Retina (tissue), 1 donor: ENCODE data around the gene HHATL.

ENCODE experiments used
- DNase-seq: peaks from one replicate; pipeline ENCODE4 v3.0.0-alpha.2; 2016

The HHATL gene, protein sequence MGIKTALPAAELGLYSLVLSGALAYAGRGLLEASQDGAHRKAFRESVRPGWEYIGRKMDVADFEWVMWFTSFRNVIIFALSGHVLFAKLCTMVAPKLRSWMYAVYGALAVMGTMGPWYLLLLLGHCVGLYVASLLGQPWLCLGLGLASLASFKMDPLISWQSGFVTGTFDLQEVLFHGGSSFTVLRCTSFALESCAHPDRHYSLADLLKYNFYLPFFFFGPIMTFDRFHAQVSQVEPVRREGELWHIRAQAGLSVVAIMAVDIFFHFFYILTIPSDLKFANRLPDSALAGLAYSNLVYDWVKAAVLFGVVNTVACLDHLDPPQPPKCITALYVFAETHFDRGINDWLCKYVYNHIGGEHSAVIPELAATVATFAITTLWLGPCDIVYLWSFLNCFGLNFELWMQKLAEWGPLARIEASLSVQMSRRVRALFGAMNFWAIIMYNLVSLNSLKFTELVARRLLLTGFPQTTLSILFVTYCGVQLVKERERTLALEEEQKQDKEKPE

DNA sequence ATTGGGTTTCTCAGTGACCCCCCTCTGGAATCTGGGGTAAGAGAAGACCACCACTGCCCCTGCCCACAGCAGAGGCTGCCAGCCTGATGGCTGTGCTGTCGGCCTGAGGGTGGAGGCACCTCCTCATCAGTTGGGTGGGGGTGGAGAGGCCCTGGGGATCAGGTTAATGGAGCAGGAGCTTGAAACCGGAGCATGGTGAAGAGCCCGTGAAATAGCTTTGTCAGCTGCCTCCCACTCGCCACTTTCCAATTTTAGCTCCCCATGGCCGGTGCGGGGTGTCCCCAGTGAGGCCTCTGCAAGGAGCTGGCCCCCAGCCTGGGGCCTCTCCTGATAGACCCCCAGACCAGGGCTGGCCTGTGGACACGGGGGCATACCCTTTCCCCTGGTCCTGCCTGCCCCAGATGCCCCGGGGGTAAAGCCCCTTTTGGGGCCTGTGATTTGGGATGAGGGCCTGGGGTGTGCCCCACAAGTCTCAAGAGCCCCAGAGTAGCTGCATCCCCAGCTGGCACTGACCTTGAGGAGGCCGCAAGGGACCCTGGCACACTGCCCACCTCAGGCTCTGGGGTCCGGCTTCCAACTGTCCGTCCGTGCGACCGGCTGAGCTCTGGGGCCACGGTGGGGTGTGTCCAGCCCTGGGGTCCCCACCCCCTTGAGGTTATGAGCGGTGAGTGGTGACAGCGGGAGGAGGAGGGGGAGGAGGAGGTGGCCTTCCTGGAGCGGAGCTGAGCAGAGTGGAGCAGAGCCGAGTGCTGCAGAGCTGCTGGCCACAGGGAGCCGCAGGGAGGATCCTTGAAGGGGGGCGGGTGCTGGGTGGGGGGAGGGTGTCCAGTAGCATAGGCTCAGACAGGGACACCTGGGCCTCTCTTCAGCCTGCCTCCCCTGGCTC is at the start of gene HHATL:
HHATL (minus strand) TSS at position 733 of the 886 bp plus-strand sequence. CDS start 1,972 bp downstream, outside the sequence.
- DNase-seq: no peak

DNA sequence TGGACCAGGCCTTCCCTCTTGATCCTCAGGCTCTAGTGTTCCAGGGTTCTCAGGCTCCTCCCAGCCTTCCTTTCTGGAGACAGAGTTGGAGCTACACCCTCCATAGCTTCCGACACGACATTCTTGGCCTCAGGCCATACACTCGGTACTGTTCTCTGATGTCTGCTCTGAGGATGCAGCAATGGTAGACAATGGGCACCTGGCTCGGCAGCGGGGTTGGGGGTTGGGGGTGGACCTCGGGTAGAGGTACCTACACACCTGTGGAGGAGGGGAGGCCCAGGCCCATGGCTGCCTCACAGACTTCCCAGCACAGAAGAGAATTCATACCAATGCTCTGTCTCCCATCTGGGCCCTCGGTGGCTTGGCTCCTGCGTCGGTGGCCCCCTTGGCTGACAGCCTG is 49.0 kb upstream of the HHATL start:
- no peak for DNase-seq

DNA sequence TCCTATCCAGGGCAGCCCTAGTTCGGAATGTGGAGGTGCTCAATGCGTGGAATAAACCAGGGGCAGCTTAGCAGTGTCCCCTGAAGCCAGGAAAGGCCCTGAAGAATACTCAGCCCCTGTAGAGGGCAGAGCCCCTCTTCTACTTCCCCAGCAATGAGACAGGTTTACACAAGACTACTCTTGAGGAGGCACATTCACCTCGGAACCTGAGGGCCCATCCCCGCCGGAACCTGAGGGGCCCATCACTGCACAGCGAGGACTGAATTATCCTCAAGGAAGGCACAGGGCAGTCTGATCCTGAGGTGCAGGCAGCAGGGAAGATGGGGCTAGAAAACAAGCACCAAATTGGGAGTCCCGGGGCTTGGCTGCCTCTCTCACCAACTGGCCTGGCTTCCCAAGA is 48.2 kb upstream of the HHATL start:
- DNase-seq: no peak

DNA sequence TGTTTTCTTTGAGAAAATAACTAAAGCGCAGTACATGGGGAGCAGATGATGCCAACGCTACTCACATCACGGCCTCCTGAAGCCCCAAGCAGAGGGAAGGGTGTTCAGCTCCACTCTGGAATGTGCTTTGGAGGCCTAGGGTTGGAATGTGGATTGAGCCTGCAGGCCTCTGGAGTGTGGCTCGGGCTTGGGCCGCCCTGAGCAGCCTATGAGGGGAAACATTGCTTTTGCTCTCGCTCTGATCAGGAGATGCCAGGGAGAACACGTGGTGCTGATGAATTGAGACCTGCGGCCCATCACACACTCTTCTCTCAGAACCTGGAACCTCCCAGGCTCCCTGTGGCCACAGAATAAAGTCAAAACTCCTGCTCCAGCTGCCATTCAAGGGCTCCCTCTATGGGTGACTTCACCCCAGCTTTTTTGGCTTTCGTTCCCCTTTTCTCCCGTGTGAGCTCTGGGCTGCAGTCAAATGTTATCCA is 47.2 kb upstream of the HHATL start:
- DNase-seq: no peak

DNA sequence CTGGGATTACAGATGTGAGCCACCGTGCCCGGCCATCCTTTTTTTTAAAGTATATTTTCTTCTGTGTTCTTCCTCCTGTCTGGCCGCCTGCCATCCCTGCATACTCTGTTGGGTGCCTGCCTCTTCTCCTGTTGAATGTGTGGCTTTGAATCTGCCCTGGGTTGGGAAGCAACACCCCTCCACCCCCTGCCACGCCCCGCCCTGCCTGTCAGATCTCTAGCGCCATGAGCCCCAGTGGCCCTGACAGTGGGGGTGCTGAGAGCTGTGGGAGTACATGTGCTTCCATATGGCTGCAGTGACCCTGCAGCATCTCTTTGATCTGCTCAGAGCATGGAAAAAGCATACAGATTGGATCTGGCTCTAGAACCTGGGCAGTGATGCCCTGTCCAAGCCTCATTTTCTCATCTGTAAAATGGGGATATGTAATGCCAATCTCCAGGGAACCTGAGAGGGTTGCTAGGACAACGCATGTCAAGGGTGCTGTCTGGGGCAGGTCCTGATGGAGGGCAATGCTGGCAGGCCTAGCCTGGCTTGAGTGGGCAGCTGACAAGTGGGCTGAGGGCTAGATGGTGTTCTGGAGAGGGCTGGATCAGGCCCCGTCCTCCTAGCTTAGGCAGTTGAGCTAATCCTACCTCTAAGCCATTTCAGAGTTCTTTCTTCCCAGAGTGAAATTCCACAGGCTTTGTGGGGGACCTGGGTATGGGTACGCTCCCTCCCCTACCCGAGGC is 46.6 kb upstream of the HHATL start:
- DNase-seq: no peak

DNA sequence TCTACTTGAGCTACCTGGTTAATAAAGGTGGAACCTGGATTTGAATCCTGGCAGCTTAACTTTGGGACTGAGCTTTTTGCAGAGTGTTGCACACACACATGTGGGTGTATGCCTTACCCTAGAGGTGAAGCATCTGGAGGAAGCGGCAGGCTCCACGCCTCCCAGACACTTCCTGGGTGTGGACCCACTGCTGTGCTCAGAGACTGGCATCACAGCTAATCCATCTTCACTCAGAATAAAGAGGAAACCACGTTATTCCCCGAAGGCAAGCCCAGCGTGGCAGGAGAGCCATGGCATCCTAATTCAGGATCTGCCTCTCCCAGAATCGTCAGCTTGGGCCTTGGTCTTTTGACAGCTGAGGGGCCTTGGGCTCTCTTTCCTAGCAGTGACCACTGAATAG is 45.0 kb upstream of the HHATL start:
- DNase-seq: no peak

DNA sequence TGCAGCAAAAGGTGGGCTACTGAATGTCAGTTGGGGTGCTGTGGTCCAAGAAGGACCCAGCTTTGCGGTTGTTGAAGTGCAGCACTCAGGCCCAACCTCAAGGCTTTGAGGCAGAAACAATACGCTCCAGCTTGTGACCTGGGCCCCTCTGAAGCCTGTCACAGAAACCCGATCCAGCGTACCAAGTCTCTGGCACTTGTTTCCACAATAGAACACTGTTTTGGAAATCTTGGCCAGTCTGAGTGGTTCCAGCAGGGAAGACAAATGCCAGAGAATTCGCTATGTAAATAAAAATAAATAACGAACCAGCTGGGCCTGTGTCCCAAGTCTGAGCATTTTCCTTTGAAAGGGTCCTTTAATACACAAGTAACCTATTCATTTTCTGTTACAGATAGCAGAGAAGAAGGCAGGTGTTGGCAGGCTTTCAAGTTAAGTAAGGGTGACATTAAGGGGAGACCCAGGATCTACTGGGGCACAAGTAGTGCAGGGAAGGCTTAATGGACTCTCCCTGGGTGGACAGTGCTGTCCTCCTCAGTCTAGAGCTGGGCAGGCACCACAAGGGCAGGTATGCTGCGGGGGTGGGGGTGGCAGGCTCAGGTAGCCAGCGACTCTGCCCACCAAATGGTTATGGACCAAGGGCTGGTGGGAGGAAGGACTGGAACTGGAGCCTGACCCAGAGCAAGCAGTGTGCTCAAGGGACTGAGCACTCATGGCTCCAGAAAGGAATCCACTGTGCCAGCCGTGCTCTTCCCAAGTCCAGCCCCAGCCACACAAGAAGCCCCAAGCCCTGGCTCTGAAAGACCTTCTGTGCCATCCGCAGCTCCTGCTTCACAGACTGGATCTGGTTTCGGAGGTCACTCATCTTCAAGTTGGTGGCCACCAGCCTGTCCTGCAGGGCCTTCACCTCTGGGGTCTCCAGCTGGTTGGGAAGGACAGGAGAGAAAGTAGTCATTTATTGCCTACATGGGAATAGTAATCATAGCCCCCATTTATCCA is 44.2 kb upstream of the HHATL start:
- DNase-seq: no peak

DNA sequence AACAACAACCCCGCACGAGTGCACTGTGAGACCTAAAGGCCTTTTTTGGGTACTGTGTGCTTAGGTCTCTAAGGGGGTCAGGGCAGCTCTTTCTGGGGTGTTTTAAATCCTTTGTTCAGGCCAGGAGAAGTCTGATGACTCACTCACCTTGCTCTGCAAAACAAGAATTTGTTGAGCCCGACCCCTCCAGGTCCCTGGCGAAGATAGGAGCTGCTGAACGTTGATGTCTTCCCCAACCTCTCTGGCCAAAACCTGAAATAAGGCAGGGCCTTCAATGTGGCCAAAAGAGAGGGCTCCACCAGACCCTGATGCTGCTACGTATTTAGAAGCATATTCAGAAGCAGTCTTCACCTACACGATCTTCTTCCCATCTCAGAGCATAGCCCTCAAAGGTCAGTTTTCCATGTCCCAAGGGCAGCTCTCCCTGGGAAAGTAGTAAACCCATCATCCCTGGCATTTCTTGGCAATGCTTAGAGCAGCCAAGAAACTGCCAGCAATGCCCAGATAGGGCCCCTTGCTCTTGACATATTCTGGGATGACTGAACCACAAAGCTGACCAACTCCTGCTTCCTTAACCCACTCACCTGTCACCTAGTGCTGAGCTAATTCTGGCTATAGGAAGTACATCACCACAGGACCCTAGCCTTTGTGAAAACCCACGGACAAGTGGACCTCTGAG is 43.3 kb upstream of the HHATL start:
- no peak for DNase-seq

DNA sequence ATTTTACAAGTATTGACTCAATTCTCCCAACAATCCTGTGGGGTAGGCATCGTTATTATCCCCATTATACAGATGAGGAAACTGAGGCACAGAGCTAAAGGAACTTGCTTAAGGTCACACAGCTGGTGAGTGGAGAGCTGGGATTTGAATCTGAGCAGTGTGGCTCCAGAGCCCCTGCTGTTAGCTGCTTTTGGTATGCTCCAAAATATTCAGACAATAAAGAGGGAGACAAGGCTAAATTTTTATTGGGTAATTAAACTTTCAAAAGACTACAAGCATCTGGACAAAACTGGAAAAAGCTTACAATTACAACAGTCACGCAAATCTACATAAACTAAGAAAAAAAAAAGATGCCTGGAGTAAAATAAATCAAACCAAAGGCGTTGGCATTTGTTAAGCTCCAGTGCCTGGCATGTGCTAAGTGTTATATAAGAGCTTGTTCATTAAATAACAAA is 42.7 kb upstream of the HHATL start:
- no peak for DNase-seq

DNA sequence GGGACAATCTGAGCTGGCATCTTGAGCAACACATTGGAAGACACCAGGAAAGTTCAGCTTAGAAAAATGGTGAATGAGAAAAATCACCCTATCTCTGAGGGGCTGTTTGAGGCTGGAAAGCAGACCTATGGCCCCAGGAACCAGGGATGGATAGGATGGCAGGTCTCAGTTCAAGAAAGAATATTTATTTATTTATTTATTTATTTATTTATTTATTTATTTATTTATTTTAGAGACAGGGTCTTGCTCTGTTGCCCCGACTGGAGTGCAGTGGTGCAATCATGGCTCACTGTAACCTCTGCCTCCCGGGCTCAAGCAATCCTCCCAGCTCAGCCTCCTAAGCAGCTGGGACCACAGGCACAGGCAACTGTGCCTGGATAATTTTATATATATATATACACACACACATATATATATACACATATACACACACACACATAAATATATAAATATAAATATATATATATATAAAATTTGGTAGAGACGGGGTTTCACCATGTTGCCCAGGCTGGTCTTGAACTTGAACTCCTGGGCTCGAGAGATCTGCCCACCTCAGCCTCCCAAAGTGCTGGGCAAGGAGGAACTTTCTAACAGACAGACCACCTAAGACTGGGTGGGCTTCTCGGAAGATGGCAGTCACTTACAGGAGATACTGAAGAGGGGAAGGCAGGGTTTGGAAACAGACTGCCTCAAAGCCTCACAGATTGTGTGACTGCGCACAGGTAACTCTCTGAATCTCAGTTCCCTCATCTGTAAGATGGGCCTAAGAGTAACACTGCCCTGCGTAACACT is 40.8 kb upstream of the HHATL start:
- DNase-seq: no peak

DNA sequence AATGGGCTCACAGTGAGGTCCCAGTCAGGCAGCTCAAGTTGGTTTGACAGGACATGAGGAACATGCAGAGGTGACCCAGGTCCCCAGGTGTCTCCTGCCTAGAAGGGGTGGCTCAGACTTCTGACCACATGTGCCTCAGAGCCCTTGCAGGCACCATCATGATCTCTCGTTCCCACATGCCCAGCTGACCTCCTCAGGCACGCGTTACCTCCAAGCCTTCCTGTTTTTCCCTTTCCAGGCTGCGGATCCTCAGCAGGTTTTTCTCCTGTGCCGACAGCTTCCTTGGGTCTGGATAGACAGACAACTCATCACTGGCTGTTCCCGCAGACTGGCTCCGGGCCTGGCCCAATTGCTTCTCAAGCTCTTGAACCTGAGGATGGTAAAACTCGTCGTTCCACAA is 40.1 kb upstream of the HHATL start:
- no peak for DNase-seq

DNA sequence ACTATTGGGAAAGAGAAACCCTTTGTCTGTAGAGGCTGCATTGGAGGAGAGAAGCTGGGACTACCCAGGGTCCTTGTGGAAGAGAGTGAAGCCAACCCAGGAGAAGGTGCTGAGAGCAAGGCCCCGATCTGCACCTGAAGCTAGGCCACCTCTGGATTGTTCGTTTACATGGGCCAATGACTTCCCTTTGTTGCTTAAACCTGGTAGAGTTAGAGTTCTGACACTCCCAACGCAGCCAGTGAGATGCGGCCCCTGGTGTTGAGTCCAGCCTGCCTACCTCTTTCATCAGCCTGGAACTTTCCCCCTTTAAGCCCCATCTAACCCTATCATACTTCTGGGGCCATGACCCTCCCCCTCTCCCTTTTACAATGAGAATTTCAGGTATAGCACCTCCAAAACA is 39.7 kb upstream of the HHATL start:
- DNase-seq: no peak

DNA sequence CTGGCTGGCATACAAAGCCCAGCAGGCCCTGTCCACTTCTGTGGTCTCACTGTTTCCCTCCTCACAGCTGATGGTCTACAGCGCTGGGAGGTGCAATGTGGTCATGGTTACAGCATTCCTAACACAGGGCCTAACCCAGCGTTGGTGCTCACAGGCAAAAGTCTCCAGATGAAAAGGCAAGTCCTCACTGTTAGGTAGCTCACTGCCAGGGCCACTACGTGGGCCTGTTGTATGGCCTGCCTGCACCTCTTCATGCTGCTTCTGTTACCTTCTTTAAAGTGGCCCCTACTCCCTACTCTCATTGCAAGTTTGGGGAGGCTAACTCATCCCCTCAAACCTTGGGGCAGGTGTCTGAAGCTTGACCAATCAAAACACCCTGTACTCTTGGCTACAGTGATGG is 39.2 kb upstream of the HHATL start:
- DNase-seq: no peak

DNA sequence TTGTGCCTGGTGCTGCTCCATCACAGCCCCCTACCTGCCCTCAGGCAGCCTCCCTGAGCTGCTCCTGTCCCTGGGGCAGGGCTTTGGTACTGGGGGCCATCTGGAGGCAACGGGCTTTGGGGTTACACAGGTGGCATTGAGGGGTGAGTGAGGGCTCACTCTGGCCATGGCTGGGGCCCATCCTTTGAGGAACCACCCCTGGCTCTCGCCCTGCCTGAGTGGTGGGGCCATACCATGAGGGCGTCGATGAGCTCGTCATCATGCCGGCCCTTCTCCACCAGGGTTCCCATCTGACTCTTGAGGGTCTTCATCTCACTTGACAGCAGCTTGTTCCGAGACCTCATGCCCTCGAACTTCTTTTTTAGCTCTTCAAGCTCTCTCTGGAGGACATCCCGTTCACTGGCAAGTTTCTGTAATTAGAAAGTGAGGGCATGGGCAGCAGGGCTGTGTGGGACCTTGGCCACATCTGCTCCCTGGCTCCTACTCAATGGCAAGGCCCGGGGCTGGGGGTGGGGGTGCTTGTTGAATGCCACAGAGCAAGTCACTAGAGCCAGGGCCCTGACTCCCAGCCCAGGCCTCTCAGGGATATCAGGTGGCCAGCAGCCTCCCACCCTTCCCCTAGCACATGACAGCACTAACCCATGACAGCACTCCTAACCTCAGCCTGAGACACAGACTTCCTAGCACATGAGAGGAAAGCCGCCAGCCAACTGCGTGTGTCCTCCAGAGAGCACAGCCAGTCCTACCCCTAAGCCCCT is 37.0 kb upstream of the HHATL start:
- DNase-seq: no peak

DNA sequence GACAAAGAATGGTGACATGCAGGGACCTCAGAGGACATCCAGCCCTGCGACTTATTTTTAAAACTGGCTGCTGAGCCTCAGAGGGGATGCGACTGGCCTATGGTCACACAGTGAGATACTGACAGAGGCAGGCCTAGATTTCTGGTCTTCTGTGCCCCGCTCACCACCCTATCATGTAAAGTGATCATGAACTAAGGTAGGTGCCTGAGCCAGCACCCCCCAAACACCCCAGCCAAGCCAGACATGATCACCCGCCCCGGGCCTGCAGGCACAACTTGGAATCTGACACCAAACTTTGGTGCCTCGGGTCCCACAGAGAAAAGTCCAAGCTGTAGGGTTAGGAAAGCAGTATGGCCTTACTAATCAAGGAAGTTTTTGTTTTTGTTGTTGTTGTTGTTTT is 33.9 kb upstream of the HHATL start:
- DNase-seq: no peak

DNA sequence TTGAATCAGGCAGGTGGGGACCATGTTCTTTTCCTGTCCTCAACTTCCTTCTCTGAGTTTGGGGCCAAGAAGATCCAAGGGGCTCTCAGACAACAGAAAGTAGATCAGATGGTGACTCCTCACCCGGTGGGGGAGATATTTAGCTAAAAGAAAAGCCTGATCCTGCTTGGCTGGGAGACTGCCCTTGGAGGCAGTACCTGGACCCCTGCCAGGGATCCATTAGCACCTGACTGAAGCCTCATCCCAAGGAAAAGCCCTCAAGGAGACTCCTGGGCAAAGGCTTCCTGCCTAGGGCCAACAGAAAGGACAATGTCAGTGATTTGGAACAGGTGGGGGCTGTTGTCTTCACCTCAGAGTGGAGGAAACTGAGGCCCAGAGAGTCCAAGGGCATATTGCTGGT is 33.5 kb upstream of the HHATL start:
- DNase-seq: no peak

DNA sequence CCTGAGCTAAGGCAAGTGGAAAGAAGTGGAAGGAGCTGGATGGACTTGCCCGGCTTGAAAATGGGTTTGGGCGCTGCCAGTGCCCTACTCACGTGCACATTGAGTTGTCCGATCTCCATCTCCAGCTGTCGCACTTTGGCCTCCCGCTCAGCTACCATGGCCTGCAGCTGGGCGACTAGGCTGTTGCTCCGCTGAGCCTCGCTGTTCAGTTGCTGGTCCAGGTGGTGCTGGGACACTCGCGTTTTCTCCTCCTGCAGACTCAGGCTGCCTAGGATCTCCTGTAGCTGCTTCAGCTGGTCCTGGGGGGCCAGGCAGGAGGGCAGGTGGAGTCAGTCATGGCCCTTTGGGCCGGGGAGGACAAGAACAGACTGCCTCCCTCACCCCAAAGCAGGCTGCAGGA is 33.0 kb upstream of the HHATL start:
- no peak for DNase-seq

DNA sequence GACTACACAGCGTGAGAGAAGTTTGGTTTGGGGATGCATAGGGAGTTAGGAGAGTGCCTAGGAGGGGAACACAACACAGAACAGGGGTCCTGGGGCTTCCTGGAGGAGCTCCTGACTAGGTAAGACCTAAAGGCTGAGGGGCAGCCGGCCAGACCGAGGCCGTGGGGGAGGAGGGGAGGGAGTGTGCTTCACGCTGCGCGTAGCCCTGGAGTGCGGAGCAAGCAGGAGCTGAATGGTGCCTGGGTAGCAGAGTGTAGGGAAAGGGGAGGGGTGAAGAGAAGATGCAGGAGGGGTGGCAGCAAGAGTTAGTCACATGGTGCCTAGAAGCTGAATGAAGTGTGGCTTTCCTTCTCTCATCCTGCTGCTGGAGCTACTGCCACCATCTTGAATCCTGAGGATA is 32.4 kb upstream of the HHATL start:
- DNase-seq: no peak

DNA sequence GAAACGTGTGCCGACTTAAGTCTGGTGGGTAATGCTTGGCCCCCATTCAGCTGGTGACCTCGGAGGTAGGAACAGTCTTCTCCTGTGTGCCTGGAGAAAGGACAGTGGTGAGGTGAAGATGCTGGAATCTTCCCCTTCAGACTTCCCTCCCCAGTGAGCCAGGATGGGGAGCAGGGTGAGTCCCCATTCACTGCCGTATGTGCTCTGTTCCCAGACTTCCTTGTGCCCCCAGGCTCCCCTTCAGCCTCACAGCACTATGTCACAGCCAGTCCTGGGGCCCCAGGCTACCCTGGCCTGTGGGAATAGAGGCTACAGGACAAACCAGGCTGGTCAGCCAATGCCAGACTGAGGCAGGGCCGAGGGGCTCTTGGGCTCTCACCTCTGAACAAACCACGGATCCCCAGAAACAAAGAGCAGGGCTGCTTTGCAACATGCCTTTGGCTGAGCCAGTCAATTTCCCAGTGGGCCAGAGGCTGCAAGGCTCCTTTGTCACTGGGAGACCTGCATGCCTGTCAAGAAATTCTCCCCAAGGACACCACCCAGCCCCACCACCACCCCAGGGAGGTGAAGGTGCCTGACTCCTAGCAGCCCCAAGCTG is 31.8 kb upstream of the HHATL start:
- no peak for DNase-seq
